HepG2 (cell line): ENCODE data around the gene FAIM. TPM values are rescaled to one million over a fixed set of nuclear protein-coding genes. Genes with fewer than 3 reads are reported as not detected.

Source experiments
- AHR ChIP-seq: IDR thresholded peaks from 2 replicates; pipeline ENCODE4 v1.6.1; 2018; ENCODE audit warnings: missing genetic modification reagents, missing compliant biosample characterization
- FLYWCH1 ChIP-seq: sonication (generic); formaldehyde crosslinking; IDR thresholded peaks from 2 replicates; pipeline ENCODE4 v1.8.1; 2023; ENCODE audit warnings: mild to moderate bottlenecking, missing genetic modification reagents
- HNRNPL ChIP-seq: fragments of 200-400 bp; formaldehyde crosslinking; IDR thresholded peaks from 2 replicates; pipeline ENCODE4 v1.6.1; 2017; ENCODE audit warnings: mild to moderate bottlenecking, low read depth, low read length
- JUND ChIP-seq: sonication (generic); formaldehyde crosslinking; IDR thresholded peaks from 2 replicates; pipeline ENCODE4 v1.8.0; 2022; ENCODE audit warnings: mild to moderate bottlenecking, missing genetic modification reagents
- KDM4B ChIP-seq: sonication (generic); formaldehyde crosslinking; IDR thresholded peaks from 2 replicates; pipeline ENCODE4 v1.4.0; 2020; ENCODE audit warnings: missing genetic modification reagents
- NCOA5 ChIP-seq: sonication (generic); formaldehyde crosslinking; IDR thresholded peaks from 2 replicates; pipeline ENCODE4 v1.4.0; 2020; ENCODE audit warnings: missing genetic modification reagents
- NFRKB ChIP-seq: fragments of 450-650 bp; IDR thresholded peaks from 2 replicates; pipeline ENCODE4 v1.6.1; 2017
- NR2F2 ChIP-seq: IDR thresholded peaks from 2 replicates; pipeline ENCODE4 v1.6.1; 2012; ENCODE audit warnings: low read depth, inconsistent platforms, borderline replicate concordance
- PLRG1 ChIP-seq: fragments of 450-650 bp; conservative IDR thresholded peaks from 2 replicates; pipeline ENCODE4 v1.6.1; 2016
- RFX5 ChIP-seq: IDR thresholded peaks from 2 replicates; pipeline ENCODE4 v1.6.1; 2011; ENCODE audit warnings: low read depth, low read length, improper control_type of control experiment
- RFXANK ChIP-seq: IDR thresholded peaks from 2 replicates; pipeline ENCODE4 v1.6.1; 2016
- RFXAP ChIP-seq: sonication (generic); formaldehyde crosslinking; IDR thresholded peaks from 2 replicates; pipeline ENCODE4 v1.4.0; 2020; ENCODE audit warnings: missing genetic modification reagents, borderline replicate concordance
- SMARCE1 ChIP-seq: fragments of 450-650 bp; IDR thresholded peaks from 2 replicates; pipeline ENCODE4 v1.6.1; 2017; ENCODE audit warnings: borderline replicate concordance
- SP2 ChIP-seq: sonication (generic); formaldehyde crosslinking; IDR thresholded peaks from 2 replicates; pipeline ENCODE4 v1.5.1; 2020; ENCODE audit warnings: mild to moderate bottlenecking, missing genetic modification reagents
- SRF ChIP-seq: IDR thresholded peaks from 2 replicates; pipeline ENCODE4 v1.6.1; 2011; ENCODE audit warnings: mild to moderate bottlenecking, low read depth, low read length, moderate library complexity
- SRY ChIP-seq: sonication (generic); formaldehyde crosslinking; IDR thresholded peaks from 2 replicates; pipeline ENCODE4 v1.8.0; 2022; ENCODE audit warnings: mild to moderate bottlenecking, missing genetic modification reagents
- XRCC5 ChIP-seq: fragments of 200-400 bp; formaldehyde crosslinking; optimal IDR thresholded peaks from 2 replicates; pipeline ENCODE3; 2017; ENCODE audit warnings: mild to moderate bottlenecking, low read length
- ZBTB3 ChIP-seq: sonication (generic); formaldehyde crosslinking; IDR thresholded peaks from 2 replicates; pipeline ENCODE4 v1.4.0; 2020; ENCODE audit warnings: low read depth, mild to moderate bottlenecking, moderate library complexity, missing genetic modification reagents, borderline replicate concordance
- ZNF674 ChIP-seq: sonication (generic); formaldehyde crosslinking; IDR thresholded peaks from 2 replicates; pipeline ENCODE4 v1.5.0; 2020; ENCODE audit warnings: low read depth, mild to moderate bottlenecking, missing genetic modification reagents
- ZNF772 ChIP-seq: sonication (generic); formaldehyde crosslinking; IDR thresholded peaks from 2 replicates; pipeline ENCODE4 v1.5.0; 2020; ENCODE audit warnings: mild to moderate bottlenecking, missing genetic modification reagents
- ZNF879 ChIP-seq: sonication (generic); formaldehyde crosslinking; IDR thresholded peaks from 2 replicates; pipeline ENCODE4 v1.8.1; 2023; ENCODE audit warnings: missing genetic modification reagents
- polyA plus RNA-seq, 8 experiments: library from polyadenylated mRNA; depleted of rRNA in 3 of 8; stranded (reverse) in 7 of 8; unstranded in 1 of 8; fragments of >200 nt; fragmentation: Illumina TruSeq in 4 of 8; extraction: Trizol in 4 of 8; gene quantifications; 2 replicates each; pipeline versions ENCODE4 v1.2.1 to v1.2.3, GENCODE V29; 2011 to 2016; ENCODE audit warnings: low read depth in 4 of 8, missing spikeins in 1 of 8, mixed read lengths in 1 of 8; ENCODE audit not compliant: insufficient read depth in 1 of 8
- total RNA-seq, 5 experiments: library from RNA; depleted of rRNA; stranded (reverse); fragments of >200 nt; fragmentation: Illumina TruSeq; extraction: Trizol; gene quantifications; 2 replicates each; pipeline ENCODE4 v1.2.3, GENCODE V29; 2016; ENCODE audit warnings: low read depth in 1 of 5
- TF ChIP-seq, protein P1 (sequence below): sonication (generic); formaldehyde crosslinking; IDR thresholded peaks from 2 replicates; pipeline ENCODE4 v1.4.0; 2020; ENCODE audit warnings: missing genetic modification reagents, borderline replicate concordance
- TF ChIP-seq, protein P2 (sequence below): sonication (generic); formaldehyde crosslinking; IDR thresholded peaks from 2 replicates; pipeline ENCODE4 v1.4.0; 2020; ENCODE audit warnings: mild to moderate bottlenecking, missing genetic modification reagents
- TF ChIP-seq, protein P3 (sequence below): sonication (generic); formaldehyde crosslinking; IDR thresholded peaks from 2 replicates; pipeline ENCODE4 v1.5.0; 2020; ENCODE audit warnings: mild to moderate bottlenecking, missing genetic modification reagents, moderate library complexity

FAIM gene
- total and polyA plus RNA-seq, 2 of the 13 experiments (the other 11 are each of a cell fraction or from before 2014, with no cell fraction given), result 4.3 to 25.8 TPM

- TF ChIP-seq, protein P1, sequence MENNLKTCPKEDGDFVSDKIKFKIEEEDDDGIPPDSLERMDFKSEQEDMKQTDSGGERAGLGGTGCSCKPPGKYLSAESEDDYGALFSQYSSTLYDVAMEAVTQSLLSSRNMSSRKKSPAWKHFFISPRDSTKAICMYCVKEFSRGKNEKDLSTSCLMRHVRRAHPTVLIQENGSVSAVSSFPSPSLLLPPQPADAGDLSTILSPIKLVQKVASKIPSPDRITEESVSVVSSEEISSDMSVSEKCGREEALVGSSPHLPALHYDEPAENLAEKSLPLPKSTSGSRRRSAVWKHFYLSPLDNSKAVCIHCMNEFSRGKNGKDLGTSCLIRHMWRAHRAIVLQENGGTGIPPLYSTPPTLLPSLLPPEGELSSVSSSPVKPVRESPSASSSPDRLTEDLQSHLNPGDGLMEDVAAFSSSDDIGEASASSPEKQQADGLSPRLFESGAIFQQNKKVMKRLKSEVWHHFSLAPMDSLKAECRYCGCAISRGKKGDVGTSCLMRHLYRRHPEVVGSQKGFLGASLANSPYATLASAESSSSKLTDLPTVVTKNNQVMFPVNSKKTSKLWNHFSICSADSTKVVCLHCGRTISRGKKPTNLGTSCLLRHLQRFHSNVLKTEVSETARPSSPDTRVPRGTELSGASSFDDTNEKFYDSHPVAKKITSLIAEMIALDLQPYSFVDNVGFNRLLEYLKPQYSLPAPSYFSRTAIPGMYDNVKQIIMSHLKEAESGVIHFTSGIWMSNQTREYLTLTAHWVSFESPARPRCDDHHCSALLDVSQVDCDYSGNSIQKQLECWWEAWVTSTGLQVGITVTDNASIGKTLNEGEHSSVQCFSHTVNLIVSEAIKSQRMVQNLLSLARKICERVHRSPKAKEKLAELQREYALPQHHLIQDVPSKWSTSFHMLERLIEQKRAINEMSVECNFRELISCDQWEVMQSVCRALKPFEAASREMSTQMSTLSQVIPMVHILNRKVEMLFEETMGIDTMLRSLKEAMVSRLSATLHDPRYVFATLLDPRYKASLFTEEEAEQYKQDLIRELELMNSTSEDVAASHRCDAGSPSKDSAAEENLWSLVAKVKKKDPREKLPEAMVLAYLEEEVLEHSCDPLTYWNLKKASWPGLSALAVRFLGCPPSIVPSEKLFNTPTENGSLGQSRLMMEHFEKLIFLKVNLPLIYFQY (CRISPR knock-in tag), result no peak
- TF ChIP-seq SP2 (CRISPR knock-in tag) (peak; percentile 57; the same call in 1 of the 2 replicates), AHR (CRISPR knock-in tag) (0 out of 2 replicates have a peak, but pooled peaks have one; percentile 26), SMARCE1 (no peak), JUND (CRISPR knock-in tag) (no peak), FLYWCH1 (CRISPR knock-in tag) (0 out of 2 replicates have a peak, but pooled peaks have one; percentile 29), PLRG1 (no peak), SRY (CRISPR knock-in tag) (no peak), ZNF772 (0 out of 2 replicates have a peak, but pooled peaks have one; percentile 34), ZBTB3 (CRISPR knock-in tag) (no peak), RFX5 (no peak), RFXAP (CRISPR knock-in tag) (peak; percentile 62; the same call in 1 of the 2 replicates), NCOA5 (CRISPR knock-in tag) (no peak), NR2F2 (no peak), ZNF674 (CRISPR knock-in tag) (0 out of 2 replicates have a peak, but pooled peaks have one; percentile 52), NFRKB (no peak), HNRNPL (no peak), KDM4B (no peak), XRCC5 (peak; percentile 86), RFXANK (CRISPR knock-in tag) (0 out of 2 replicates have a peak, but pooled peaks have one; percentile 35), SRF (peak; percentile 79), ZNF879 (CRISPR knock-in tag) (no peak)
- TF ChIP-seq, protein P2, sequence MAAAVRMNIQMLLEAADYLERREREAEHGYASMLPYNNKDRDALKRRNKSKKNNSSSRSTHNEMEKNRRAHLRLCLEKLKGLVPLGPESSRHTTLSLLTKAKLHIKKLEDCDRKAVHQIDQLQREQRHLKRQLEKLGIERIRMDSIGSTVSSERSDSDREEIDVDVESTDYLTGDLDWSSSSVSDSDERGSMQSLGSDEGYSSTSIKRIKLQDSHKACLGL (CRISPR knock-in tag), result 0 out of 2 replicates have a peak, but pooled peaks have one; percentile 32
- TF ChIP-seq, protein P3, sequence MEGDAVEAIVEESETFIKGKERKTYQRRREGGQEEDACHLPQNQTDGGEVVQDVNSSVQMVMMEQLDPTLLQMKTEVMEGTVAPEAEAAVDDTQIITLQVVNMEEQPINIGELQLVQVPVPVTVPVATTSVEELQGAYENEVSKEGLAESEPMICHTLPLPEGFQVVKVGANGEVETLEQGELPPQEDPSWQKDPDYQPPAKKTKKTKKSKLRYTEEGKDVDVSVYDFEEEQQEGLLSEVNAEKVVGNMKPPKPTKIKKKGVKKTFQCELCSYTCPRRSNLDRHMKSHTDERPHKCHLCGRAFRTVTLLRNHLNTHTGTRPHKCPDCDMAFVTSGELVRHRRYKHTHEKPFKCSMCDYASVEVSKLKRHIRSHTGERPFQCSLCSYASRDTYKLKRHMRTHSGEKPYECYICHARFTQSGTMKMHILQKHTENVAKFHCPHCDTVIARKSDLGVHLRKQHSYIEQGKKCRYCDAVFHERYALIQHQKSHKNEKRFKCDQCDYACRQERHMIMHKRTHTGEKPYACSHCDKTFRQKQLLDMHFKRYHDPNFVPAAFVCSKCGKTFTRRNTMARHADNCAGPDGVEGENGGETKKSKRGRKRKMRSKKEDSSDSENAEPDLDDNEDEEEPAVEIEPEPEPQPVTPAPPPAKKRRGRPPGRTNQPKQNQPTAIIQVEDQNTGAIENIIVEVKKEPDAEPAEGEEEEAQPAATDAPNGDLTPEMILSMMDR (CRISPR knock-in tag), result peak; percentile 96
Observed at GRCh38 chr3:138594150-138594934, 14.2 kb upstream of the FAIM start, which contains the start of gene CEP70 (continued).
